ENCODE data around the gene CCR5AS.

DNA sequence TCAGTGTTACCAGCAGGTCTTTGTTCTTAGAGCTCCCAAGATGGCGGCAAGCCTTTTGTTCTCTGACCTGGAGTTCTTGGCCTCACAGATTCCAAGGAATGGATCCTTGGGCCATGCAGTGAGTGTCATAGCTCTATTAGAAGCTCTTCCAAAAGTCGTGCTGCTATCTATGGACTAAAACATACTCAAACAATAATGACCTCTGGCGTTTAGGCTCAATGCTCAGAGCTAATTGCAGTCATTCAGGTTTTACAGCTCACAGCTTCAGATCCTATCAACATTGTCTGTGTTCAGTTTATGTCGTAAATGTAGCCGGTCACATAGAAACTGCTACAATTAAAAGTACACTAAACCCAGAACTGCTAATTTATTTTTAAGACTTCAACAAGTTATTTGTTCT is 22.4 kb upstream of the CCR5AS start:
- TF ChIP-seq, protein P1, sequence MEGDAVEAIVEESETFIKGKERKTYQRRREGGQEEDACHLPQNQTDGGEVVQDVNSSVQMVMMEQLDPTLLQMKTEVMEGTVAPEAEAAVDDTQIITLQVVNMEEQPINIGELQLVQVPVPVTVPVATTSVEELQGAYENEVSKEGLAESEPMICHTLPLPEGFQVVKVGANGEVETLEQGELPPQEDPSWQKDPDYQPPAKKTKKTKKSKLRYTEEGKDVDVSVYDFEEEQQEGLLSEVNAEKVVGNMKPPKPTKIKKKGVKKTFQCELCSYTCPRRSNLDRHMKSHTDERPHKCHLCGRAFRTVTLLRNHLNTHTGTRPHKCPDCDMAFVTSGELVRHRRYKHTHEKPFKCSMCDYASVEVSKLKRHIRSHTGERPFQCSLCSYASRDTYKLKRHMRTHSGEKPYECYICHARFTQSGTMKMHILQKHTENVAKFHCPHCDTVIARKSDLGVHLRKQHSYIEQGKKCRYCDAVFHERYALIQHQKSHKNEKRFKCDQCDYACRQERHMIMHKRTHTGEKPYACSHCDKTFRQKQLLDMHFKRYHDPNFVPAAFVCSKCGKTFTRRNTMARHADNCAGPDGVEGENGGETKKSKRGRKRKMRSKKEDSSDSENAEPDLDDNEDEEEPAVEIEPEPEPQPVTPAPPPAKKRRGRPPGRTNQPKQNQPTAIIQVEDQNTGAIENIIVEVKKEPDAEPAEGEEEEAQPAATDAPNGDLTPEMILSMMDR (IDR thresholded peaks at IDR 0.05) = no peak
- TF ChIP-seq EZH2 (IDR thresholded peaks at IDR 0.05) = no peak

Measured in neural progenitor cell (in vitro differentiated cells).